HG03025 (cell line): ENCODE results near the gene EXOG.

ENCODE experiments used
- ATAC-seq: cut with Tn5 transposase; IDR thresholded peaks from one replicate; pipeline ENCODE4 v1.9.1; 2021; ENCODE audit warnings: mild to moderate bottlenecking, moderate library complexity; ENCODE audit not compliant: unreplicated experiment, low FRiP score

EXOG gene

DNA sequence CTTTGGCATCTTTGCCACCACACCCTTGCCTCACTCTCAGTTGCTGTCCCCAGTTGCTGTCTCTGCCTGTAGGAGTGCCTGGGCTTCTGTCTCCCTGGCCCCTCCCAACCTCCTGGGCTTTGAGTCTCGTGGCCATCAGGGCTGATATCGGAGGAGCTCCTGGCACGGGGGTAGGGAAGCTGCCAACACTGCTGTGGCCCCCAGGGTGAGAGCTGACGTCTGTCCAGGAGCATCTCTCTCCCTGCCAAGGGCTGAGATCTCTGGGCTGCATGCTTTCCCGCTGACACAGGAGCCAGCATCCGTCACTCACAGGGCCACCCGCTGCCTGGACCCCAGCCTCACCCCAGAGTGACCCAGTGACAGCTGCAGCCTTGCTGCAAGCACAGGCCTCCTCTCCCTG is 47.4 kb downstream of the EXOG start:
- no peak for ATAC-seq

DNA sequence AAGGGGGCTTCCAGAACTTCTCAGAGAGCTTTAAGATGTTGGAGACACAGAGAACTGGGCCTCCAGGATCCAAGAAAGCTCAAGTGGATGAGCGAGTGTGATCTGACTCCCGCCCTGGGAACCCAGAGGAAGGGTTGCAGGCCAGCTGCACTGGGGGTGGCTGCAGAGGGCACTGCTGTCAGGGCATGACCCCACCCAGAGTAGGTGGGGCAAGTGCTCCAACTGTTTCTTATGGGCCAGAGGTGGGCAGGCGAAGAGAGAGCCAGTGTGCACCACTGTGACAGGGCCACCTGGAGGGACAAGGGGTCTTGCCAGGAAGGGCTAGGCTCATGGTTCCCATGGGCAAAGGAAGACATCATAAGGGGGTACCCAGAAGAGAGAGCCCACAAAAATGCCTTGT is 48.8 kb downstream of the EXOG start:
- no peak for ATAC-seq

DNA sequence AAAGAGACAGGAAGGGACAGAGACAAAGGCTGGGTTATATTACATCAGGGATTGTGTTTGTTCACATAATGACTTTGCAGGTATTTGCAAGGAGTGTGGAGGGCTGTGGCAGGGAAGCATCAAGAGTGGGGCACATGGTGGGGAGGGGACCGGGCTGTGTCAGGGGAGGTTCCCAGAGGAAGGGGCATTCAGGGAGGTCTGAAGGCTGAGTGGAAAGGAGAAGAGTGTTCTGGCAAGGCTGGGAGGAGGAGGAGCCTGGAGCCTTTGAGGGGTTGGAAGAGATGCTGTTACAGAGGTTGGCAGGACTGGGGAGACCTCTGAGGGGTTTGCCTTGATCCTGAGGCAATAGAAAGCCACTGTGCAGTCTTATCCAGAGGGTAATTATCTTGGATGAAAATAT is 49.4 kb downstream of the EXOG start:
- no peak for ATAC-seq

DNA sequence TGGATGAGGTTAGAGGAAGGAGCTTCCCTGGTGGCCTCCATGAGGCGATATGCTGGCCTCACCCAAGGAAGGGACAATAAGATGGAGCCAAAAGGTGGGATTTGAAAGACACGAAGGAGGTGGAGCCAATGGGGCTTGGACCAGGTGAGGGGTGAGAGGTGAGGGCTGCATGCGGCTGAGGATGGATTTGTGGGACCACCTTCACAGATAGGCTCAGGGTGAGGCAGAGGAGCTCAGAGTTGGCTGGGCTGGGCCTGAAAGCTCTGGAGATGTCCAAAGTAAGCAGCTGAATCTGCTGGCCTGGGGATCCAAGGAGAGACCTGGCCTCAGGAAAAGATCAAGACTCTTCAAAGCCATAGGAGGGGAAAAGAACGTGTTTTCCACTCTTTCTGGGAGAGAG is 49.8 kb downstream of the EXOG start:
- no peak for ATAC-seq

DNA sequence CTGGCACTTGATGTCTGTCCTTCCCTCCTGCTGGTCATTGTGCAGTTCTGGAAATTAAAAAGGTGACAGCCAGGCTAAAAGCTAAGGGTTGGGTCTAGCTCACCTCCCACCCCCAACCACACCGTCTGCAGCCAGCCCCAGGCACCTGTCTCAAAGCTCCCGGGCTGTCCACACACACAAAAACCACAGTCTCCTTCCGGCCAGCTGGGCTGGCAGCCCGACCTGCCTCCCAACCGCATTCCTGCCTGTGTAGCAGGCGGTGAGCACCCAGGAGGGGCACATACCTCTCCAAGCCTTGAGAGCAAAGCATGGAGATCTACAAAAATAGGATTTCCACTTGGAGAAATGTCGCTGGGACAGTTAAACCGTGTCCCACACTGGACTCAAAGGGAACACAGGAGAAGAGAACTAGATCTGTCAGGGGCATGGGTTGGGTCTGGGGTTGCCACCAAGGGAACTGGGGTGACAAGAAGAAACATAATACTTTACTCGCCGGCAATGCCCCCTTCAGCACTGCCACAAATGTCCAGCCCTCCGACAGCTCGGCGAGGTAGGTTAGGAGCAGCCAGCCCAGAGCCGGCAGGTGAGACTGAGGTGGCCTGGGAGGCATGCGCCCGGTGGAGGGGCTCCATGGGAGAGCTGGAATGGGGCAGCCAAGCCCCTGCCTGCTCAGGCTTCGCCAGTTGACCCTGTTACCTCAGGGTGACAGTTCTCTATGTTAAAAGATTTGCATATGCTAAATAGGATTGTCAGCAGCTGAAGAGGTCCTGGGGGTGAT is 52.2 kb downstream of the EXOG start:
- no peak for ATAC-seq

DNA sequence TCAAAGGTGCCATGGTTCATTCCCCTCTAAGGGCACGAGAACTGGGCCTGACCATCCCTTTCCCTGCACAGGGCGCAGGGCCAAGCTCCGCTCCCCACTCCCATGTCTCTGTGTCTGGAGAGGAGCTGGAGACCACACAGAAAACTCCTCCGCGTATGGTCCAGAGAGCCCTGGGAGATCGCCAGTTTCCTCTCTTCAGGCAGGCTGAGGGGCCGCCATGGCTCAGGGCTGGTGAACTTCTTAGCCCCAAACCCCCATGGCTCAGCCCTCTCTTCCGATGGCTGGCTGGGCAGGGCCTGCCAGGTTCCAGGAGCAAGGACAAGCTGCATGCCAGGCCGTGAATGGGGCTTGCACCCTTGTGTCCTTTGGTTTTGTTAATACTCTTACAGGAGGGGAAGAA is 52.9 kb downstream of the EXOG start:
- ATAC-seq = no peak

DNA sequence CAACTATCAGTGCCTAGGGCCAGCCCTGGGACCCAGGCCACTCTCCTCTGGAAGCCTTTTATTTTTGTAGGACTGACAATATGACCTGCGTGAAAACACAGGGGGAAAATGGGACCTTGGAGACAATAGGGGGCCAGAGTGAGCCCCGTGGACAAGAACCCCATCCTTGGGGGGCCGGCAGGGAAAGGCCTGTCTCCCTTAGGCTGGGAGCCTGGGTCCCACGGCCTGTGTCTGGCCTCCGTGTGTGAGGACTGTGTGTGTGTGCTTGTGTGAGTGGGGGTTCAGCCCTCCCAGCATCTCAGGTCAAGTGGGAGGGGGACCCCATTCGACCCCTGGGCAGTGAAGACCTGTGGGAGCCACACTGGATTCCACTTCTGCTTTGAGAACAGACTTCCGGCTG is 53.3 kb downstream of the EXOG start:
- ATAC-seq = no peak

DNA sequence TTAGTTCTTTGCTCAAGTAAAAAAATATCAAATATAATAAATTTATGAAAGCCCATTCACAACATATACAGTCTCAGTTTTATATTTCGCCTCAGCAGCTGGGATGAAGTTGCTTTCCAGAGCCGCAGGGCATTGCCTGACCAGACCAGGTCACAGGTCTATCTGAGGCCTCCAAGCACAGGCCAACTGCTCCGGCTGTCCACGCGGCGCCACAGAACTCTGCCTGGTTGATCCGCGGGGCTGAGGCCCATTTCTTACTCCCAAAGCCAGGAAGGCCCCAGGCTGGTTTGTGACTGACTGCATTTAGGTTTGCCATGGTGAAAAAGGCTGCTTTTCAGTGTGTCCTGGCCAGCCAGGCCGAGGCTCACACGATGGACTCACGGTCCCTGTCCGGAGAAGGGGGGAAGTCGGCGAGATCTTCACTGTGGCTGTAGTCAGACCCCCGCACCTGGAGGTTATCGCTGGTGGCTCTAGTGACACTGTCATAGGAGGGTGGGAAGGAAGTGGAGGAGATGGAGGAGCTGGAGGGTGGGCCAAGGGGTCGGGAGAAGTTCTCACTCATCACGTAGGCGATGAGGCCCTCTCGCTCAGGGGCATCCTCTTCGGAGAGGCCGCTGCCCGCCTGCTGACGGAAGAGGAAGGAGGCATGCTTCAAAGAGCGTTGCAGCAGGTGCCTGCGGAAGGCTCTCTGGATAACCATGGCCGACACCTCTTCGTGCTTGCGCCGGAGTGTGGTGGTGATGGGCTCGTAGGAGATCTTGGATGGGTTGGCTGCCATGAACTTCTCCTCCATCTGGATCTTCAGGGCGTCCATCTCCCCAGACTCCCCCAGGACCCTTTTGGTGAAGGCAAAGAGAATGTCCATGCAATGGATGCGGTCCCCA is 54.1 kb downstream of the EXOG start:
- no peak for ATAC-seq

DNA sequence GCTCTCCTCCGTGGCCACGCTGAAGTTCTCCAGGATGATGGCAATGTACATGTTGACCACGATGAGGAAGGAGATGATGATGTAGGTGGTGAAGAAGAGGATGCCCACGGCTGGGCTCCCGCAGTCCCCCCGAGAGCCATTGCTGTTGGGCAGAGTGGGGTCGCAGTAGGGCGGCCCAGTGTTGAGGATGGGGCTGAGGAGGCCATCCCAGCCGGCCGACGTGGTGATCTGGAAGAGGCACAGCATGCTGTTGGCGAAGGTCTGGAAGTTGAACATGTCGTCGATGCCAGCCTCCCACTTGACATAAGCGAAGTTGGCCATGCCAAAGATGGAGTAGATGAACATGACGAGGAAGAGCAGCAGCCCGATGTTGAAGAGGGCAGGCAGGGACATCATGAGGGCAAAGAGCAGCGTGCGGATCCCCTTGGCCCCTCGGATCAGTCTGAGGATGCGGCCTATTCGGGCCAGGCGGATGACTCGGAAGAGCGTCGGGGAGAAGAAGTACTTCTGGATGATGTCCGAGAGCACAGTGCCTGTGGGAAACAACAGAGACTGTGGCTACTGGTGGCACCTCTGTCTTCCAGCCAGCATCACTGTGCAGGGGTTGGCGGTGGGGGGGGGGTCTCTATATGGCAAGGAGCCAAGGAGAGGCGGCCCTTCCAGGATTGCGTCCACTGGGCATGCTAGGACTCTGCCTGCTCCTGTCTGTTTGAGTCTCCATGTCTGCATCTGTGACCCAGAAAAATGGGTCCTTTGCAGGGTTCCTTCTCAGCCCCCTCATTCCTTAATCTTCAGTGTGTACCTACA is 55.1 kb downstream of the EXOG start:
- ATAC-seq = no peak

DNA sequence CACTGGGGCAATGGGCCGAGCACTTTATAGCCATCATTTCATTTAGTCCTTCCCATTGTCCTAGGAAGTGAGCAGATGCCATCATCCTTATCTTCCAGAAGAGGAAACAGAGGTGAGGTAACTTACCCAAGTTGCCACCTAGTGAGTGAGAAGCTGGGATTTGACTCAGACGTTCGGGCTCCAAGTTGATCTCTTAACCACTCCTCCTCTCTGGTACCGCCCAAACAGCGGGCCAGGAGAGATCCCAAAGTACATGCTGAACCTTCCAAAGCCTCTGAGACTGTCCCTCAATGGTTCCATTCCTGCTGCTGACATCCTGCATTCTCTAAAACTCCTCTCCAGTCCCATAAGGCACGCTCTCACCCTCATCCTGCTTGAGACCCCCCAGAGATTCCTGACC is 56.2 kb downstream of the EXOG start:
- ATAC-seq = no peak

DNA sequence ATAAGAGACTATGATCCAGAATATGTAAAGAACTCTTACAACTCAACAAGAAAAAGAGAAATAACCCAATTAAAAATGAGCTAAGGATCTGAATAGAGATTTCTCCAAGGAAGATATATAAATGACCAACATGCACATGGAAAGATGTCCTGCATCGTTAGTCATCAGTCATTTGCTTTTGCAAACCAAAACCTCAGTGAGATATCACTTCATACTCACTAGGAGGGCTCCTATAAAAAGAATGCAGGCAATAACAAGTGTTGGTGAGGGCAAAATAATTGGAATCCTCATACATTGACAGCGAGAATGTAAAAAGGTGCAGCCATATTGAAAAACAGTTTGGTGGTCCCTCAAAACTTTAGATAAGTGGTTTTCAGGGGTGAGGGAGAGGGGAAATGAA is 56.9 kb downstream of the EXOG start:
- ATAC-seq = no peak

DNA sequence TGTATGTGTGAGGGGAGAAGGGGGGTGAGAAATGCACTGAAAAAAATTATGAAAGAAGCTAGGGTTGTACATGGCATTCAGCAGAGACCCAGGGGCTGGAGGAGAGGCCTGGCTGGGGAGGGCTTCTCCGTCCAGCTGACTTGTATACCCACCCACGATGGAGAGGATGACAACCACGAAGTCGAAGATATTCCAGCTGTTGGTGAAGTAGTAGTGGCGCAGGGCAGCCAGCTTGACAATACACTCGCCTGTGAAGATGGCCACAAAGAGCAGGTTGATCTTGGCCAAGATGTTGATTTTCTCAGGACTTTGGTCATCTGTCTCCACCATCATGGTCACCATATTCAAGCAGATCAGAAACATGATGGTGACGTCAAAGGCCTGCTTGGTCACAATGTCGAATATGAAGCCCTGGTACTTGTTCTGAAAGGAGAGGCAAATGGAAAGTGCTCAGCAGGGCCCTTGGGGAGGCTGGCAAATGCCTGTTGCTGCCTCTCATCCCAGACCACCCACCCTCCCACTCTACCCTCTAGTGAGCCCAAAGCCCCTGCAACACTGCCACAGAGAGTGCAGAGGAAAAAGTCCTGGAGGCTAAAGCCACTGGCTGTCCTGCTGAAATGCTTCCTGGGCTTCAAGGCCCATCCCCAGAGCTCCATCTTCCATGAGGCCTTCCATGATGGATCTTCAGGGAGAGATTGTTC is 58.1 kb downstream of the EXOG start:
- ATAC-seq = no peak

DNA sequence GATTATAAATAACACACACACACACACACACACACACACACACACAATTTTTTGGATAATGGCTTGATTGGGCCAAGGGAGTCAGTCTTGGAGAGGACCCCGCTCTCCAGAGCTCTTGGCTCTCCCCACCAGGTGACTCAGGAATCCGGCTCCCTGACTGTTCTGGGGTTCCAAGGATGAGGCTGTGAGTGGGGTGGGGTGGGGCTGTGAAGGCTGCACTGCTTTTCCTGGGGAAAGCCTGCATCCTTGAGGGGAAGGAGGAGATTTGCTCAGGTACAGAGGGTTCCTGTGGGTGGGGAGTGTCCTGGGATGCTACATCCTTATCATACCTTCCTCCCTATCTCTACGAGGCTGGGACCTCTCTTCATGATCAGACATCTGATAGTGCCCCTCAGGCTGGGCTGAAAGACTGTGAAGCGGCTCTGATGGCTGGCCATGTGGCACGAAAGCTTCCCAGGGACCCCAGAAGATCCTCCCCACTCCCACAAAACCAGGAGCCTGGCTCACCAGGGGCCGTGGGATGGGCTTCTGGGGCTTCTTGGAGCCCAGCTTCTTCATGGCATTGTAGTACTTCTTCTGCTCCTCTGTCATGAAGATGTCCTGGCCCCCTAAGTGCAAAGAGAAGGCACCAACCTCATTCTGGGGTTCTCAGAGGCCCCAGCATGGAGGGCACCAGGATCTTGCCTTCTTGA is 59.2 kb downstream of the EXOG start:
- ATAC-seq = no peak

DNA sequence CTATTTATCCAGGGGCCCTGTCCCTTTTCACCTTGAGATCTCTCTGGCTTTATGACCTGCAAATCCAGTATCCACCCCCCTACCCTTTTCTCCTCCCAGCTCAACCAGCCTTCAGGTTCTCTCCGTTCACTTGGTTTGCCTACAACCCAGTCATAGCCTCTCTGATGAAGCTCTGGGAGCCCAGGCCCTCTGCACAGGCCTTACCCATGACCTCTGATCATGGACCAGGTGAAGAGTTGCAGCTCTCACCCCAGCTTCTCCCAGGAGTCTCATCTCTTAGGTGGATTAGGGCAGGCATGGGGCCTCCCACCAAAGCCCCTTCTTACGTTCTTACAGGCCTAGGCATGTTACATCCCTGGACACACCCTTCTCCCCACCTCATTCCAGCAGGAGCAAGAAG is 59.8 kb downstream of the EXOG start:
- ATAC-seq = no peak

DNA sequence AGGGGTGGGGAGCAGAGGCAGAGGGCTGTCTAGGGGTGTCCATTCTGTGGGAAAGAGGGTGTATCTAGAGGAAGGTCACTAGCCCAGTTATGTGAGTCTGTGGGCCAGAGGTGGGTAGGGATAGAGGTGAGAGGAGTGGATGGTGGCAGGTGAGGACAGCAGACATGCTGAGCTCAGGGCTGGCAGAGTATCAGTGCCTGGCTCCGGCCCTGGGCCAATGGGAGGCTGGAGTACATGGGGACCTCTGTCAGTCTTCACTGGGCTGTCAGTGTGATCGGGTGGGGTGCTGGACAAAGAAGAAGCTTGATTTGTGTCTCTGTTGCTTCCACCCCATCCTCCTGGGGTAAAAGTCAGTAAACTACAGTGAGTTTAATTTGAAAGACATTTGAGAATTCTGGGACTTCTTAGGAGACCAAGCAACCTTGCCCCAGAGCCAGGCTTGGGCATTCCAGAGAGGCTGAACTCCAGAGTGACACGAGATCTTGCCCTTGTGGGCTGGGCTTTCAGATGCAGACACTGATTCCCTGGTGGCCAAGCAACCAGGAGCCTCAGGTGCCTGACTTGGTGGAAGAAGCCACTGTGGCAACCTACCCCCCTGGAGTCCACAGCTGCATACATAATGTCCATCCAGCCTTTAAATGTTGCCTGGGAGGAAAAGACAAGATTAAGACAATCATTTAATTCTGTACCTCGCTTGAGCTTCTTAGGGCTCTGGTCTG is 60.7 kb downstream of the EXOG start:
- no peak for ATAC-seq

DNA sequence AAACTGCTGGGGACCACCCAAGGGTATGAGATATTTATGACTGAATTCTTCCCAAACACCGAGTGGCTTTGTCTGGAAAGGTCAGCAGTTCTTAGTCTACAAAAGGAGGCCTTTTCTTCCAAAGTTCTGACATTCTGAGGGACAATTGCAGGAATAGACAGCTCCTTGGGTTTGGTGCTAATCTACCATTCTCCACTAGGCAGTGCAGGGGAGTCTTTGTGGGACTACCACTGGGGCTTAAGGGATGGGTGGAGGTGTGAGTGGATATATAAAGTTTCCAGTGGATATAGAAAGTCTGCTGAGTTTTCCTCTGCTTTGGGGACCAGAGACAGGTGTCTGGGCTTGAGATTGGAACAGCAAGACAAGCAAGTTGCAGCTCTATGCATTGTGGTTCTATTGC is 62.7 kb downstream of the EXOG start:
- ATAC-seq = no peak

DNA sequence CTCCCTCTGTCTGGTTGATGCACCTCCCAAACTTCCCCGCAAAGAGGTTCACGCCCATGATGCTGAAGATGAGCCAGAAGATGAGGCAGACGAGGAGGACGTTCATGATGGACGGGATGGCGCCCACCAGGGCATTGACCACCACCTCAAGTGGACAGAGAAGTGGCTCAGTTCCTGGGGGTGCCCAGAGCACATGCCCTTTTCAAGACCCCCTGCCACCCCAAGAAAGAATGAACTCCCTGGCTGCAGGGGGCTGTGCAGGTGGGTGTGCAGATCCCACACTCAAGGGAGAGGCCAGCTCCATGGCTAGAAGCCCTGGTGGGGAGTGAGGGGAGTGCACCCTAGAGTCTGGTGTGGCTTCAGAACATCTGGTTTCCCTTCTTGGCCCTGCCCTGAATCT is 64.1 kb downstream of the EXOG start:
- ATAC-seq = no peak

DNA sequence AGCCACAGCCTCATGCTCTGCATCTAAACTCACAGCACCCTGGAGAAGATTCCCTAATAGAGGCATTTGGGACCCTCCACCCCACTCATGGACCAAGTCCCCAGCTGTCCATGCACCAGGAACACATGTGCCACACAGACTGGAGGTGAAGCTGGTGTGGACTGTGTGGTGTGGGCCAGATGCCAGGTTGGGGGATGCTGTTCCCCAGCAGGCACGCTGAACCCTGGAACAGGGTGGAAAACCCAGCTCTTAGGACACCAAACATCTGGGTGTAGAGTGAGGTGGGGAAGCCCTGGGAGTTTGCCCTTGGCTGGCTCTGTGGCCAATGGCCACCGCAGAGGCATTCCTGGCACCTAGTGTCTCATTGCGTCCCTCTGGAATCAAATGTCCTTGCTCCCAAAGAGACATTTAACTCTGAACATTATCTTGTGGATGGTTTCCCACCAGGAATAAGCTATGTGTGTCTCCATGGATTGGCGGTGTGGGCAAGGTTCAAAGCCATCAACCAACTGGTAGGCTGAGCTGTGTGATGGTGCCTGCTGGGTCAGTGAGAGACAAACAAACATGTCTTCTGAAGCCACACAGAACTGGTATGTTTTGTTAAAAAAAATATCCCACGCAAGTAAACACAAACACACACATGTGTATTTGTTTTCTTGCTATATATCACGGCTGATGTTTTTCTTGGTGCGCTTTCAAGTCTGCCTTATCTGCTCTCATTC is 65.0 kb downstream of the EXOG start:
- no peak for ATAC-seq
